Endothelial cell of umbilical vein (primary cell): ENCODE results near the gene EML3. TPM values are rescaled to one million over a fixed set of nuclear protein-coding genes. Genes with fewer than 3 reads are reported as not detected.

ENCODE experiments used
- BruUV-seq: library from RNA; stranded (reverse); fragments of 400-500 nt; replicated peaks from 2 replicates; lab custom pipeline; 2021; lab: Mats Ljungman, UMichigan
- CTCF ChIA-PET: fragments of 300-600, 350-600 bp; sonication (Branson Sonifier 250); formaldehyde crosslinking; loops from one replicate; lab custom pipeline; 2021; ENCODE audit warnings: antibody characterized with exemption, inconsistent platforms; lab: Charles Lee
- POLR2A ChIA-PET: fragments of 300-600, 350-600 bp; sonication (Branson Sonifier 250); formaldehyde crosslinking; loops from one replicate; lab custom pipeline; 2021; ENCODE audit warnings: antibody characterized with exemption, inconsistent platforms; lab: Charles Lee
- DNase-seq: peaks from one replicate; pipeline ENCODE4 v3.0.0-alpha.2; 2011; ENCODE audit warnings: low read depth, low spot score
- FAIRE-seq: peaks from 2 replicates; lab custom pipeline; 2011; peaks lifted over from hg19 to GRCh38; lab: Jason Lieb, UNC
- H2AFZ ChIP-seq: 2 replicates; pipeline ENCODE4 v1.6.0; 2012; ENCODE audit warnings: low read depth, low read length, control low read depth, inconsistent platforms
- H3K27ac ChIP-seq: 2 replicates; pipeline ENCODE4 v1.5.1; 2011; ENCODE audit warnings: low read depth, mild to moderate bottlenecking, control low read depth, low read length, moderate library complexity; ENCODE audit not compliant: insufficient read depth
- H3K27me3 ChIP-seq, 2 experiments: 2 replicates each; pipeline versions ENCODE4 v1.6.0 to v1.6.1; 2011; ENCODE audit warnings: low read length in 2 of 2, mixed read lengths in 1 of 2; ENCODE audit not compliant: control insufficient read depth in 2 of 2, insufficient read depth in 2 of 2
- H3K36me3 ChIP-seq, 2 experiments: 2 replicates in 1 of 2; 3 replicates in 1 of 2; pipeline ENCODE4 v1.5.1; 2011; ENCODE audit warnings: low read length in 2 of 2, mild to moderate bottlenecking in 1 of 2, moderate library complexity in 1 of 2; ENCODE audit not compliant: control insufficient read depth in 2 of 2, insufficient read depth in 2 of 2; ENCODE audit errors: extremely low read depth in 1 of 2
- H3K4me1 ChIP-seq: 3 replicates; pipeline ENCODE4 v1.5.1; 2011; ENCODE audit warnings: mild to moderate bottlenecking, low read length; ENCODE audit not compliant: control insufficient read depth, insufficient read depth; ENCODE audit errors: extremely low read depth
- H3K4me2 ChIP-seq: 2 replicates; pipeline ENCODE4 v1.6.1; 2011; ENCODE audit warnings: low read length, control low read depth, mixed read lengths; ENCODE audit not compliant: insufficient read depth
- H3K4me3 ChIP-seq, 3 experiments: fragments of 200-600 bp in 1 of 3; sonication (generic), shearing (Covaris generic) in 1 of 3; replicated peaks in 1 of 3; 2 replicates each; pipeline ENCODE4 v1.5.1; 2011 to 2016; ENCODE audit warnings: control low read depth in 3 of 3, low read length in 3 of 3, mild to moderate bottlenecking in 2 of 3, inconsistent platforms in 1 of 3, low read depth in 1 of 3, moderate library complexity in 1 of 3; ENCODE audit not compliant: insufficient read depth in 1 of 3
- H3K79me2 ChIP-seq: 2 replicates; pipeline ENCODE4 v1.6.0; 2012; ENCODE audit warnings: low read length, inconsistent platforms; ENCODE audit not compliant: control insufficient read depth, insufficient read depth
- H3K9ac ChIP-seq: replicated peaks from 2 replicates; pipeline ENCODE3; 2011; ENCODE audit warnings: low read length, control low read depth; ENCODE audit not compliant: insufficient read depth; ENCODE audit errors: extremely low read depth
- H3K9me1 ChIP-seq: replicated peaks from 3 replicates; pipeline ENCODE4 v1.6.0; 2011; ENCODE audit warnings: mild to moderate bottlenecking, low read length; ENCODE audit not compliant: control insufficient read depth, insufficient read depth; ENCODE audit errors: extremely low read depth
- H3K9me3 ChIP-seq: replicated peaks from 2 replicates; pipeline ENCODE4 v1.5.1; 2012; ENCODE audit warnings: low read length, inconsistent platforms; ENCODE audit not compliant: control insufficient read depth, insufficient read depth
- H4K20me1 ChIP-seq: replicated peaks from 2 replicates; pipeline ENCODE3; 2011; ENCODE audit warnings: mild to moderate bottlenecking, low read length; ENCODE audit not compliant: control insufficient read depth, insufficient read depth; ENCODE audit errors: extremely low read depth
- EZH2 ChIP-seq: IDR thresholded peaks from 2 replicates; pipeline ENCODE4 v1.6.1; 2012; ENCODE audit warnings: borderline replicate concordance, low read depth, mild to moderate bottlenecking, moderate library complexity, low read length, inconsistent platforms; ENCODE audit not compliant: severe bottlenecking
- FOS ChIP-seq: IDR thresholded peaks from 2 replicates; pipeline ENCODE4 v1.6.1; 2011; ENCODE audit warnings: mild to moderate bottlenecking, low read length, moderate library complexity, borderline replicate concordance; ENCODE audit not compliant: insufficient read depth
- GATA2 ChIP-seq: IDR thresholded peaks from 2 replicates; pipeline ENCODE4 v1.7.0; 2011; ENCODE audit warnings: low read depth, mild to moderate bottlenecking, moderate library complexity, mixed read lengths, low read length; ENCODE audit not compliant: insufficient read length, insufficient read depth
- JUN ChIP-seq: IDR thresholded peaks from 2 replicates; pipeline ENCODE4 v1.6.1; 2011; ENCODE audit warnings: borderline replicate concordance, low read depth; ENCODE audit not compliant: insufficient read length, insufficient read depth
- MYC ChIP-seq: IDR thresholded peaks from one replicate; pipeline ENCODE4 v1.6.1; 2011; ENCODE audit warnings: mild to moderate bottlenecking, low read depth, low read length
- POLR2A ChIP-seq: IDR thresholded peaks from 2 replicates; pipeline ENCODE4 v1.6.1; 2012; ENCODE audit warnings: low read depth, mild to moderate bottlenecking, control low read depth, low read length
- POLR2AphosphoS5 ChIP-seq: IDR thresholded peaks from 2 replicates; pipeline ENCODE4 v1.6.1; 2012; ENCODE audit warnings: low read depth, mild to moderate bottlenecking, control low read depth, low read length, moderate library complexity; ENCODE audit not compliant: insufficient read depth
- dilution Hi-C: fragments of 300-500 bp; cut with MboI; formaldehyde crosslinking; loops from one replicate; pipeline ENCODE4 v1.15.0; 2019; ENCODE audit warnings: low sequenced_read_pairs; ENCODE audit not compliant: extremely low pct_ligation_motif_present
- intact Hi-C: fragments of 100-400 bp; cut with micrococcal nuclease; formaldehyde crosslinking; loops from one replicate; pipeline ENCODE4 v1.10.0; 2022
- polyA plus RNA-seq, 4 experiments: library from polyadenylated mRNA; depleted of rRNA in 3 of 4; stranded (reverse) in 3 of 4; unstranded in 1 of 4; fragments of >200 nt; gene quantifications; 2 replicates each; pipeline versions ENCODE4 v1.2.1 to v1.2.3, GENCODE V29; 2011 to 2012; ENCODE audit warnings: missing spikeins in 1 of 4
- total RNA-seq: library from RNA; stranded (reverse); gene quantifications from 2 replicates; pipeline ENCODE4 v1.2.3, GENCODE V29; 2021
- TF ChIP-seq, protein P1 (sequence below): IDR thresholded peaks from 2 replicates; pipeline ENCODE4 v1.6.1; 2011; ENCODE audit not compliant: insufficient read depth, insufficient read length
- TF ChIP-seq, protein P2 (sequence below), 2 donors: IDR thresholded peaks; 1 replicate in 1 of 2; 2 replicates in 1 of 2; pipeline ENCODE4 v1.5.1; 2011; ENCODE audit warnings: low read length in 2 of 2, mild to moderate bottlenecking in 2 of 2, moderate library complexity in 2 of 2, control low read depth in 1 of 2, inconsistent platforms in 1 of 2, low read depth in 1 of 2; ENCODE audit not compliant: insufficient read depth in 1 of 2; ENCODE audit errors: extremely low read depth in 1 of 2

The EML3 gene
- total and polyA plus RNA-seq, 2 donors (not counting 3 experiments of a cell fraction or from before 2014, with no cell fraction given), result 75.7 to 101 TPM

DNA sequence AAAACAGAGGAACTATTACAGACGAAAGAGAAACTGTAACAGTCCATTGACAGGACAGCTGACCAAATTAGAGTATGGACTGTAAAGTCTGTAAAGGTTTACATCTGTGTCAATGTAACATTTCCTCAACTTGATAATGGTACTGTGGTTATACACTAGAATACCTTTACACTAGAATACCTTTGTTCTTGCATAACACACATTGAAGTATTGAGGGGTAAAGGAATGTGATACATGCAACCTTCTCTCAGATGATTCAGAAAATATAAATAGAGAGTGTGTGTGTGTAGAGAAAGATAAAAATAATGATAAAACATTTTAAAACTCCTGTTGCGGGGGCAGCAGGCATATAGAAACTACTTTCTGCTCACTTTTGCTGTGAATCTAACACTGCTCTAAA lies 33.3 kb downstream of the EML3 start:
- ChIA-PET CTCF (interaction anchor here (0.7 to 2.9 kb wide), 4 partner anchors 9 to 155 kb away, joined by 3 to 31 read pairs (median 4); partner anchors contain the start of gene TUT1), POLR2A (interaction anchor here (2.0 kb wide), 1 partner anchor 12 kb away, joined by 5 read pairs; the partner anchor contains the start of gene TUT1)
- TF ChIP-seq POLR2A (no peak), JUN (no peak), GATA2 (no peak), POLR2AphosphoS5 (no peak), FOS (no peak), MYC (no peak), EZH2 (no peak)
- TF ChIP-seq, protein P1, sequence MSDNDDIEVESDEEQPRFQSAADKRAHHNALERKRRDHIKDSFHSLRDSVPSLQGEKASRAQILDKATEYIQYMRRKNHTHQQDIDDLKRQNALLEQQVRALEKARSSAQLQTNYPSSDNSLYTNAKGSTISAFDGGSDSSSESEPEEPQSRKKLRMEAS, result no peak
- TF ChIP-seq, protein P2, sequence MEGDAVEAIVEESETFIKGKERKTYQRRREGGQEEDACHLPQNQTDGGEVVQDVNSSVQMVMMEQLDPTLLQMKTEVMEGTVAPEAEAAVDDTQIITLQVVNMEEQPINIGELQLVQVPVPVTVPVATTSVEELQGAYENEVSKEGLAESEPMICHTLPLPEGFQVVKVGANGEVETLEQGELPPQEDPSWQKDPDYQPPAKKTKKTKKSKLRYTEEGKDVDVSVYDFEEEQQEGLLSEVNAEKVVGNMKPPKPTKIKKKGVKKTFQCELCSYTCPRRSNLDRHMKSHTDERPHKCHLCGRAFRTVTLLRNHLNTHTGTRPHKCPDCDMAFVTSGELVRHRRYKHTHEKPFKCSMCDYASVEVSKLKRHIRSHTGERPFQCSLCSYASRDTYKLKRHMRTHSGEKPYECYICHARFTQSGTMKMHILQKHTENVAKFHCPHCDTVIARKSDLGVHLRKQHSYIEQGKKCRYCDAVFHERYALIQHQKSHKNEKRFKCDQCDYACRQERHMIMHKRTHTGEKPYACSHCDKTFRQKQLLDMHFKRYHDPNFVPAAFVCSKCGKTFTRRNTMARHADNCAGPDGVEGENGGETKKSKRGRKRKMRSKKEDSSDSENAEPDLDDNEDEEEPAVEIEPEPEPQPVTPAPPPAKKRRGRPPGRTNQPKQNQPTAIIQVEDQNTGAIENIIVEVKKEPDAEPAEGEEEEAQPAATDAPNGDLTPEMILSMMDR (IDR thresholded peaks at IDR 0.05; ENCODE audit: extremely low read depth in 1 of 2, insufficient read depth in 1 of 2, low read depth in 1 of 2, low read length in 2 of 2), result no peak
- peaks cover 0 to 6% of the 10 kb centered on the region in 2 experiments for H3K36me3 ChIP-seq
- no peaks in the 10 kb centered on the region for H3K27me3 ChIP-seq
- H3K4me3 ChIP-seq, result no peak overlapping the region
- H3K4me2 ChIP-seq, result no peak overlapping the region
- BruUV-seq, result no TSS peak
- no peaks in the 10 kb centered on the region for H4K20me1 ChIP-seq
- intact Hi-C loops, result no loop called here
- H3K79me2 ChIP-seq, result peaks cover 19% of the 10 kb centered on the region
- peaks cover 41% of the 10 kb centered on the region for H3K4me1 ChIP-seq
- no peak for DNase-seq
- no peak overlapping the region for H2AFZ ChIP-seq
- H3K27ac ChIP-seq, result no peak overlapping the region
- H3K9ac ChIP-seq, result no peak overlapping the region
- H3K9me3 ChIP-seq, result no peaks in the 10 kb centered on the region
- H3K9me1 ChIP-seq, result no peaks in the 10 kb centered on the region
- peak; percentile 72 for FAIRE-seq
- dilution Hi-C loops, result no loop called here
